GM21576 (cell line): ENCODE measurements around the gene KPNA4.
"Not testable (repeated sequence)": the region's sequence is repeated elsewhere in the genome, so short reads cannot be mapped to it uniquely, and the experiment has no call there.

Experiments
- ATAC-seq: cut with Tn5 transposase; IDR thresholded peaks from one replicate; pipeline ENCODE4 v1.9.1; 2021; ENCODE audit warnings: mild to moderate bottlenecking, moderate library complexity; ENCODE audit not compliant: unreplicated experiment

KPNA4 gene

DNA sequence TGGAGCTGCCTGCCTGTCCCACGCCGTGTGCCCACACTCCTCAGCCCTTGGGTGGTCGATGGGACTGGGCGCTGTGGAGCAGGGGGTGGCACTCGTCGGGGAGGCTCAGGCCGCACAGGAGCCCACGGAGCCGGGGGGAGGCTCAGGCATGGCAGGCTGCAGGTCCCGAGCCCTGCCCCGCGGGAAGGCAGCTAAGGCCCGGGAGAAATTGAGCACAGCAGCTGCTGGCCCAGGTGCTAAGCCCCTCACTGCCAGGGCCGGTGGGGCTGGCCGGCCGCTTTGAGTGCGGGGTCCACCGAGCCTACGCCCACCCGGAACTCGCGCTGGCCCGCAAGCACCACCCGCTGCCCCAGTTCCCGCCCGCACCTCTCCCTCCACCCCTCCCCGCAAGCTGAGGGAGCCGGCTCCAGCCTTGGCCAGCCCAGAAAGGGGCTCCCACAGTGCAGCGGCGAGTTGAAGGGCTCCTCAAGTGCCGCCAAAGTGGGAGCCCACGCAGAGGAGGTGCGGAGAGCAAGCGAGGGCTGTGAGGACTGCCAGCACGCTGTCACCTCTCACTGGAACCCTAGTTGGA, 8.7 kb upstream of the KPNA4 start:
- ATAC-seq, result not testable (repeated sequence)

DNA sequence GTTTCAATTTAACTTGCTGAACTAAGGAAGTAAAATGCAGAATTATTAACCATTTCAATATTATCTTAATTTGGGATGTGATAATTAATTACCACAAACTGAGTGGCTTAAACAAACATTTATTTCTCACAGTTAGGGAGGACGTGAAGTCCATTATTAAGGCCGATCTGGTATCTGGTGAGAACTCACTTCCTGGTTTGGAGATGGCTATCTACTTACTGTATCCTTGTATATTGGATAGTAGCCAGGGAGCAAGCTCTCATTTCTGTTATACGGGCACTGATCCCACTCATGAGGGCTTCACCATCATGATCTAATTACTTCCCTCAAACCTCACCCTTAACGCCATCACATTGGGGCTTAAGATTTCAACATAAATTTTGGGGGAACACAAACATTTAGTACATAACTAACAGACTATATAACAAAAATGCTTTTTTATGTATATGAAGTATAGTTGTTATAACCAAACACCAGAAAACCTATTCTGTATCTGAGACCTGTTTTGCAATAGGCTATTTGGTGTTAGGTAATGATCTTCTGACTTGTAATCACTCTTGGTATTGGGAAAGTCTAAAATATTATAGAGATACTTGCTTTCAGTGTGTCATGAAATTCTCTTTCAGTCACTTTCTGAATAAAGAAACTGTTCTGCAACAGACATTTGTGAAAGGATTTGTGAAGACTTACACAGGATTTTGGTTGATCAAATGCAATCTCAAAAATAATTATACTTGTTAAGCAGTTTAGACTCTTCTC, 4.7 kb upstream of the KPNA4 start:
- ATAC-seq, result no peak

DNA sequence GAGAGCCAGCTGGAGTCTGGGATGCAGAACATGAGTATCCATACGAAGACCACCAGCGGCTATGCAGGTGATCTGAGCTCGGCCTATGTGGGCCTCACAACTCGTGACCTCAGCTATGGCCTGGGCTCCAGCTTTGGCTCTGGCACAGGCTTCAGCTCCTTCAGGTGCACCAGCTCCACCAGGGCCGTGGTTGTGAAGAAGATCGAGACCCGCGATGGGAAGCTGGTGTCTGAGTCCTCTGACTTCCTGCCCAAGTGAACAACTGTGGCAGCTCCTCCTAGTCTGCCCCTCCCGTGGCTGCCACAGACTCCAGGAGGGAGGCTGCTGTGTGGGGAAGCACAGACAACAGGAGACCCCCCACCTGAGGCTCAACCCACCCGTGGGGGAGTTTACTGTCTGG, 3.6 kb upstream of the KPNA4 start:
- ATAC-seq, result no peak

DNA sequence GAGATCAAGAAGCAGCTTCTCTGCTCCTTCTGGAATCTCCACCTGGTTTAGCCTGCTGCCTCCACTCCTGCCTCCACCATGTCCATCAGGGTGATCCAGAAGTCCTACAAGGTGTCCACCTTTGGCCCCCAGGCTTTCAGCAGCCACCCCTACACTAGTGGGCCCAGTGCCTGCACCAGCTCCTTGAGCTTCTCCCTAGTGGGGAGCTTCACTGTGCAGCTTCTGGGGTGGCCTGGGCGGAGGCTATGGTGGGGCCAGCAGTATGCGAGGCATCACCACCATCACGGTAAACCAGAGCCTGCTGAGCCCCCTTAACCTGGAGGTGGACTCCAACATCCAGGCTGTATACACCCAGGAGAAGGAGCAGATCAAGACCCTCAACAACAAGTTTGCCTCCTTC, 2.4 kb upstream of the KPNA4 start:
- ATAC-seq, result no peak

DNA sequence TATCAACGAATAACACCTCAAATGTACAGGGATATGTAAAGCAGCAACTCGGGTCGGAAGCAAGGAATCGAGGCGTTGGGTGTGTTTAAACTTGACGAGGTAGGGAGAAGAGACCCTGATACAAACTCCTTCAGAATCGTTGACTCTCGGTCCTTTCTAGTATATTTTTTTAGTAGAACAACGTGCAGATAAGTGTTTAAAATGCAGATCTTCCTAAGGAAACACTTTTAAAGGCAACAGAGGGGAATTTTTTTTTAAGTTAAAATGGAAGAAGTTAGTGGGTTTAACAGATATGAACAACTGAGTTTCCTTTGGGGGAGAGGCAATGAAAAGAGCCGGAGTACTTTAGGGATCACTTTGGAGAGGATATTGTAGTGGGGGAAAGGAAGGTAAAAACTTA, 1.1 kb upstream of the KPNA4 start:
- no peak for ATAC-seq

DNA sequence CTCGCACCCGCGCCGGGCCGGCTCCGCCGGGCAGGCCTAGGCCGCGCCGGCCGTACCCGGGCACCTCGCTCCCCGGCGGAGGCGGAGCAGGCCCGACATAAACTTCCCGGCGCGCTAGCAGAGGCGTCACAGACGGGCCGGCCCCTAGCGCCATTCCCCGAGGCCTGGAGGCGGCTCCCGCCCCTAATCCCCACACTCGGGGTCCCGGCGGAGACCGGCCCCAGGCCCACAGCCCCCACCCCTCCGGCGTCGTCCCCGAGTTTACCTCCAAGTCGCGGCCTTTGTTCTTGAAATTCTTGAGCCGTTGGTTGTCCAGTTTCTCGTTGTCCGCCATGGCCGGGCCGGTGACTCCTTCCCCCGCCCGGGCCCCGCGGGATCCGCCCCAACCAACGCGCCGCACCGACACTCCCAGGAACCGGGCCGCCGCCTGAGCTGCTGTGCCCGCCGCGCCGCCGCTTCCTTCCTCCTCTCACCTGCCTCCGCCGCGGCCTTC, 376 bp downstream of the KPNA4 start:
- peak; percentile 41 for ATAC-seq

DNA sequence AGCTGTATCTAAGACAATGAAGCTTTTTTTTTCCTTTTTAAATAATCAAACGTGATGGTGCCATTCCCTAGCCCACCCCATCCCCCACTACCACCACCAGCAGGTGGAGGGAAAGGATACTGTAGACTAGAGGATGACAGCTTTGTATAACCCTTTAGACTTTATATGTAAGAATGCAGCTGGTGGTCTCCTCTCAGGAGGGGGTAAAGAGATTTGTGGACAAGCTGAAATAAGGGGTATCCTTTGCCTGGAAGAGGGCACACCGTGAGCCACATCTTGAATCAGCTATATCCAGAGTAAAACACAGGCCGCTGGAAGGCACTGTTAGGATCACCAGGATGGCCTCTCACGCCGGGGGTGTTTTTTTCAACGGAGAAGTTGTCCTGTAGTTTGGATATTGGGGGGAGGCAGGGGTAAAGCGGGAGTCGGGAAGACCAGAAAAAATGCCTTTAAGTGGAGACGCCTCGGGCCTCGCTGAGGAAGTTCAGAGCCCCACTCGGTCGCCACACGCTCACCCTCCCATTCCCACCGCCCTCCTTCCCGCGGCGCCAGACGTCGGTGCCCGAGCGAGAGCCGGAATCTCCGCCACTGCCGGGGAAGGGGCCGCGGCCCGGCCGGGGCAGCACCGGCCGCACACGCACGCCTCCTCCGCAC, 986 bp downstream of the KPNA4 start:
- ATAC-seq, result no peak

DNA sequence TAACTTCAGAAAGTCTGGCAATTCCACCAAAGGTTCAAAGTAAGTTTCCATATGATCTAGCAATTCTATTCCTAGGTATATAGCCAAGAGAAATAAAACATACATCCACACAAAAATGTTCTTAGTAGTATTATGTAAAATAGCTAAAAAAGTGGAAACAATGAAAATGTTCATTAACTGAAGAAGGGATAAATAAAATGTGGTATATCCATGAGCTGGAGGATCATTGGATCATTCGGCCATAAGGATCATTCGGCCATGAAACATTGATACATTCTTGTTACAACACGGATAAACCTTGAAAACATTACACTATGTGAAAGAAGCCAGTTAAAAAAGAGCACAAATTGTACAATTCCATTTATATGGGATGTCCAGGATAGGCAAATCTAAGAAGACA, 2.4 kb downstream of the KPNA4 start:
- ATAC-seq, result no peak

DNA sequence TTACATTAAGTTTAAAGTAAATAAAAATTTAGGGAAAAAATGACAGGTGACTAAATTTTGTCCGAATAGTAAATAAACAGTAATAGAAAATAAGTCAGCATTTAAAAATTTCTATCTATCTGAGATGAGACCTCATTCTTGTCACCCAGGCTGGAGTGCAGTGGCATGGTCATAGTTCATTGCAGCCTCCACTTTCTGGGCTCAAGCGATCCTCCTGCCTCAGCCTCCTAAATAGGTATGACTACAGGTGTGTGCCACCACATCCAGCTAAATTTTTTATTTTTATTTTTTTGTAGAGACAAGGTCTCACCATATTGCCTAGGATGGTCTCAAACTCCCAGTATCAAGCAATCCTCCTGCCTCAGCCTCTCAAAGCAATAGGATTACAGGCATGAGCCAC, 7.8 kb downstream of the KPNA4 start:
- no peak for ATAC-seq

DNA sequence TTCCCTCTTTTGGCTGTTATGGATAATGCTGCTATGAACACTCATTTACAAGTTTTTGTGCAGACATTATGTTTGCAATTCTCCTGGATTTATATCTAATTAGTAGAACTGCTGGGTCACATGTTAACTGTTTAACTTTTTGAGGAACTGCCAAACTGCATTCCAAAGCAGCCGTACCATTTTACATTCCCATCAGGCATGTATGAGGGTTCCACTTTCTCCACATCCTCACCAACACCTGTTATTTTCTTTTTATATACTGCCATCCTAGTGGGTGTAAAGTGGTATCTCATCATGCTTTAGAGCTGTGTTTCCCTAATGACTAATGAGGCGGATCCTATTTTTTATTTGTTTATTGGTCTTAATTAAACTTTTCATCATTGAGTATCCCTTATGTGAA, 9.2 kb downstream of the KPNA4 start:
- no peak for ATAC-seq

DNA sequence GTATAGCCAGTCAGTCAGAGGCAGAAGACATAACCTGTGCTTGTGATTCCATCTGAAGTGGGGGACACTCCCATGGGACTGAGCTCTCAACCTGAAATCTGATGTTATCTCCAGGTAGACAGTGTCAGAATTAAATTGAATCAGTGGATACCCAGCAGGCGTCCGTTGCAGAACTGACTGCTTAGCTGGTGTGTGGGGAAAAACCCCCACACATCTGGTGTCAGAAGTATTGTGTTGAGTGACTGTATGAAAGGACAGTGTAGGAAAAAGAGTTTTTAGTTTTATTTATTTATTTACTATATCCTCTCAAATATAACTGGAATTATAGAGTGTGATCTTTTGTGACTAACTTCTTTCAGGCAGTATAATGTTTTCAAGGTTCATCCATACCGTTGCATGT, 10.4 kb downstream of the KPNA4 start:
- no peak for ATAC-seq

DNA sequence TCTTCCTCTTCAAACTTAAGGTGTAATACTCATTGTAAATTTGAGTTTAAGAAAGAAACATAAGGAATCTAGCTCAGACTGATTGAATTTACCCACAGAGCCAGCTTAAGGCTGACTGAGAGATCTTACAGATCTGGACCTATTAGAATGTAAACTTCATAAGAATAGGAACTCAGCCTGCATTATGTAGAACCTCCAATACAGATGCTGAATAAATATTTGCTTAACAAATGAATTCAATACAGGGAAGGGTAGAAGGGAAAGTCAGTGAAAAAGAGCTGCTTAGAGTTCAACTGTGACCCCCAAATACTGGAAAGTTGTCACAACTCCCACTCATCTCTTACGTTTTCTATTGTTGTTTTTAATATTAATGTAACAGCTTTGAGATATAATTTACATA, 11.5 kb downstream of the KPNA4 start:
- ATAC-seq, result no peak

DNA sequence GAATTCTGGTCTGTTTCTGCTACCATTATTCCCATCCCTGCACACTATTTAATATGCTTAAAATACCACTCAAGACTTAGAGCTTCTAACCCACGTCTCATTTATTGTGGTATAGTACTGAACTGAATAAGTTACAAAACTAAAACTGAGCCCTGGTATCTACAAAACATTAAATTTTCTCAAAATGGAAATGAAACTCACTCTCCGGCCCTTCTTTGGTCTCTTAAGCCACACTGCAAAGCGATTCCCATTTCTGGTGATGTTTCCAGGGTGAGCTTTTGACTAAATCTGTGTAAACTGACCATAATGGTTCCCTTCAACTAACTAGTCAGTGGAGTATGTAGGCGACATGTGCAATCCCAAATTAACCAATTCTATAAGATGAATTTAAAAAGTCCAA, 18.6 kb downstream of the KPNA4 start:
- peak; percentile 41 for ATAC-seq

DNA sequence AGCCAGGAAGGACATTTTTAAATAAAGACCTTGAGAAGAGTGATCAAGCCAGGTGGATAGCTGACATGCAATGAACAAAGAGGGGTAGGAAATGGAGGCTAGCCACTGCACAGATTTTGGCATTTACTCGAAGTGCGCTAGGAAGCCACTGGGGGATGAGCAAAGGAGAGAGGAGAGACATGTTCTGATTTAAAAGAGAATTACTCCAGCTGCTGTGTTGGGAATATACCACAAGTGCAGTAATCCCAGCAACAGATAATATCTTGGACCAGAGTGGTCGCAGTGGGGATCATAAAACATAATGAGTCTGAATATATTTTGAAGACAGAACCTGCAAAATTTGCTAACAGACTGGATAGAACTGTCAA, 19.9 kb downstream of the KPNA4 start:
- ATAC-seq, result no peak

DNA sequence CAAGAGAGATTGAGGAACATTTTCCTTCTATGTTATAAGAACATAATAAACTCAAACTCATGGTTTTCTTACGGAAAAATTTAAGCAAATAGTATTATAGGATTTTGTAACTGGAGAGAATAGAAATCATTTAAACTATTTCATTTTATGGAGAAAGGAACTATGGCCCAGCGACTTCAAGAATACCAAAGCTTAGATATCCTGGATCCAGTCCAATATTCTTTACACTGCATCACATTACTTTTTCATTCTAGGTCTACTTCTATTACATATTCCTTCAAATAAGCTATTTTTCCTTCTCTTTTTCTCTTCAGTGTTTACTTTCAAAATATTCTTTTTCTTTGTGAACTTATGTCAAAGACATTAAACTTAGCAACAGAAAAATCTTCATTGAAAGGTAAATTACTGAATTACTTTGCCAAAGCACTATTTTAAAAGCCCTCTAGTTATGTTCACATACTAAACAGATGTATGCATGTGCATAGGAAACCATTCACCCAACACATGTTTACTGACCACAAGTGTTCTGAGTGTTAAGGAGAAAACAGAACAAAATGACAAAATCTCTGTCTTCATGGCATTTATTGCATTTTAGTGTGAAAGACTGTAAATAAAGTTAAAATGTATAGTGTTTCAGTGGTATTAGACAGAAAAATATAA, 20.4 kb downstream of the KPNA4 start:
- no peak for ATAC-seq

DNA sequence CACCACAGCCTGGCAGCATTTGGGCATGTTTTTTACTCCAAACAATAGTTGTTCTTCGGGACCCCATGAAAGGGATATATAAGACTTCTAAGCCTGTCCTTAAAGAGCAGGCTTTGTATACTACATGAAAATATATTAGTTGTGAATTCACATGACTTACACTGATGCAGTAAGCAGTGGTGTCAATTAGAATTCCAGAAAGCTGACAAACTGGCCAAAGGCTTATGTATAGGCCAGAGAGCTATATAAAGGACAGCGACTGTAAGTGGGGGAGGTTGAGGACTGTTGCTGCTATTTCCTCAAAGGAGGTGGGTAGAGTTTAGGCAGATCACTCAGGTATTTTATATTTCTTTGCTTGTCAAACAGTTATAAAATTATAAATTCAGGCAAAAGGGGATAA, 24.8 kb downstream of the KPNA4 start:
- ATAC-seq, result no peak

DNA sequence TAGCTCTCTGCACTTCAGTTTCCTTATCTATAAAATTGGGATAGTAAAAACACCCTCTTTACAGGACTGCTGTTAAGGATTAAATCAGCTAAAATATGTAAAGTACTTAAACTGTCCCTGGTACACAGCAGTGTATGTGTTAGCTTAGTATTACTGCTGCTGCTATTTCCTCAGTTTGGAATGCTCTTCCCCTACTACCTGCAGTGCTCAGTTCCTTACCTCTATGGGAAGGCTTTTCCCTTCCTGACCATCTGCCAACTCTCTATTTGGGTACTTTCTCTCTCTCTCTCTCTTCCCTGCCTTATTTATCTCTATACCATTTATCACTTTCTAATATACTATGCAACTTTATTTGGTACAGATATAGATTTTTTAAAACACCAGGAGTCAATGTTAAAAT, 26.5 kb downstream of the KPNA4 start:
- no peak for ATAC-seq

DNA sequence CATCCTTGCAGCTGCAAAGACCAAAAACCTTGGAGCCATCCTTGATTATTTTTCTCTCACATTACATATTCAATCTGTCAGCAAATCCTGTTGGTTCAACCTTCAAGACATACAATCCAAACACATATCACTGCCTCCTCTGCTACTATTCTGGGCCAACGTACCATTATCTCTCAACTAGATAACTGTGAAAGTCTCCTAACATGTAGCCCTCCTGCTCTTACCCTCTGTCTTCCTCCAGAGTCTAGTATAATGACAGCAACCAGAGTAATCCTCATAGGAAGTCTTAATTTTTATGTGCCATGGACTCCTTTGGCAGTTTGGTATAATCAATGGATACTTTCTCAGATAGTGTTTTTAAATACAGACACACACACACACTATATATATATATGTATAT, 27.6 kb downstream of the KPNA4 start:
- no peak for ATAC-seq

DNA sequence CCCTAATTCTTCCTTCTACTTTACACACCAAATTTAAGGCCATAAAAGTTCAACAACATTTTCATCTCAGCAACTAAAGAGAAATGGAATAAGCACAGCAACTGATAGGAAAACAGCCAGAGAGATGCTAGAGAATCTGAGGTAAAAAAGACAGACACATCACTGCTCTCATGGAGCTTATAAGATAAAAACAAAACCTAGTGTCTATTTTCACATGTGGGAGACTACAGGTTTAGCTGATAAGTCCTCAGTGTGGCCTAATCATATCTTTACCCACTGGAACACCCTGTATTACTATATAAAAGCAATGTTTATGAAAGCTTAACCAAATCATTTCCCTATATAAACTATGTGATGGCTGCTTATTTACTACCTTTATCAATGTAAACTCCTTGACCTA, 33.0 kb downstream of the KPNA4 start:
- no peak for ATAC-seq

DNA sequence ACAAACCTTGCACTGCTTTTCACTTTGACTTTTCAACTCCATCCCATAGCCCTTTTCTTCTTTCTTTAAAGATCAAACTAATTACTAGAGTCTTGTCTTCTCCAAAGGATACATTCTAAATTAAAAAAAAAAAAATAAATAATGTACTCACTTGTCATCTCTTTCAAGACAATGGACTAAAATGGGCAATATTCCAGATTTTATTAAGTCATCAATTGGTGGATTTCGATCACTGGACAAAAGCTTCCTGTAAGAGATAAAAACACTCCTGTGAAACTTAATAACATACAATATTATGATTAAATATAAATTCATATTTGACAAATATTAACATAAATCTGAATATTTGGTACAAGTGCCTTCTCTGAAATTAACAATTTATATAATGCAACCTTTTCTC, 34.1 kb downstream of the KPNA4 start:
- ATAC-seq, result no peak

DNA sequence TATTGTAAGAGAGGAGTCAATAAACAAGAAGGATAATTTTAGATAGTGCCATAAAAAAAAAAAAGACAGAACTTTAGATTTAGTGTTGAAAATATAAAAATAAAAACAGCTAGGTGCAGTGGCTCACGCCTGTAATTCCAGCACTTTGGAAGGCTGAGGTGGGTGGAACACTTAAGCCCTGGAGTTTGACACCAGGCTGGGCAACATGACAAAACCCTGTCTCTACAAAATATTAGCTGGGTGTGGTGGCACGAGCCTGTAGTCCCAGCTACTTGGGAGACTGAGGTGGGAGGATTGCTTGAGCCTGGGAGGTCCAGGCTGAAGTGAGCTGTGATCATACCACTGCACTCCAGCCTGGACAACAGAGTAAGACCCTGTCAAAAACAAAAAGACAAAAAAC, 49.0 kb downstream of the KPNA4 start:
- ATAC-seq, result not testable (repeated sequence)

DNA sequence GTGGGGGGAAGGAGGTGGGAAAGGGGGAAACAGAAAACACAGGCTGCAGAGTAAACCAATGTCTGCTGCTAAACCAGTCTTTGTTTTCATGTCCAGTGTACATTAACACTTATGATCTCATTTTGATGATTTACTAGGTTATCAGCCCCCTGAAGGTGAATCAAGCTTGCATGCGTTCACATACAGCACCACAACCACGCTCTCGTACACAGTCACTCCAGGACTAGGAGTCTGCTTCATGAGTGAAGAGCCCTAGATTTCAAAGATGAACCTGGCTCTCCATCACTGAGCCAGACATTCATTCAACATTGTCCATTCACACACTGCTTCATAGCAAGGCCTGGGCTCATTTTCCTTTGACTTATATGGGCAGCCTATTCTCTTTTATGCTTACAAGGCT, 64.0 kb downstream of the KPNA4 start:
- ATAC-seq, result no peak
